GM20000 (cell line): Measurements from ENCODE around the gene TNIK.

Experiments used
- DNase-seq: peaks from one replicate; pipeline ENCODE4 v3.0.0; 2012; ENCODE audit warnings: low spot score
- TF ChIP-seq, protein P1 (sequence below): IDR thresholded peaks from 2 replicates; pipeline ENCODE4 v1.5.1; 2012; ENCODE audit warnings: mild to moderate bottlenecking, control low read depth; ENCODE audit errors: extremely low read depth, missing control alignments

Gene TNIK

DNA sequence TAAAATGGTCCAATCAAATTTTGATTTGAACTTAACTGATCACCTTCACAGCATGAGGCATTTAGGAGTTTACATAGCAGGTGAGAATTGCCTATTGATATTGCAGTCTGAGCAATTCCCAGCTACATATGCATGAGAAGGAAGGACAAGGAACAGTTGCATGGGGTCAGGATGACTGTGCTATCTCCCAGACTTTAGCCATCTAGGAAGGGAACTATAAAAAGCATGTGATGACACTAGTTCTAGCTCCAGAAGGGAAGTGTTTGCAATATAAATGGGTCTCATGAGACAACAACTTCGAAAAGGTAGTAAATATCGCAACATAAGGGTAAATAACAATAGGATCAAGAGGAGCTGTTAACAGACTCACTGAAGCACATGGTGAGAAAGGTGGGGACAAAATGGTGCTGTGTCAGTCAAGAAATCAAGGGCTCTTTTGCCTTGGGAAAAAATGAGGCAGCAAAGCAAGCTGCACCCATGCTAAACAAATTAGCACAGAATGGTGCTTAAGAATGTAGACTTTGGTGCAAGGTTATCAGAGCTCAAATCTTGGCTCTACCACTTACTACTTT is 343.3 kb downstream of the TNIK start:
- TF ChIP-seq, protein P1, sequence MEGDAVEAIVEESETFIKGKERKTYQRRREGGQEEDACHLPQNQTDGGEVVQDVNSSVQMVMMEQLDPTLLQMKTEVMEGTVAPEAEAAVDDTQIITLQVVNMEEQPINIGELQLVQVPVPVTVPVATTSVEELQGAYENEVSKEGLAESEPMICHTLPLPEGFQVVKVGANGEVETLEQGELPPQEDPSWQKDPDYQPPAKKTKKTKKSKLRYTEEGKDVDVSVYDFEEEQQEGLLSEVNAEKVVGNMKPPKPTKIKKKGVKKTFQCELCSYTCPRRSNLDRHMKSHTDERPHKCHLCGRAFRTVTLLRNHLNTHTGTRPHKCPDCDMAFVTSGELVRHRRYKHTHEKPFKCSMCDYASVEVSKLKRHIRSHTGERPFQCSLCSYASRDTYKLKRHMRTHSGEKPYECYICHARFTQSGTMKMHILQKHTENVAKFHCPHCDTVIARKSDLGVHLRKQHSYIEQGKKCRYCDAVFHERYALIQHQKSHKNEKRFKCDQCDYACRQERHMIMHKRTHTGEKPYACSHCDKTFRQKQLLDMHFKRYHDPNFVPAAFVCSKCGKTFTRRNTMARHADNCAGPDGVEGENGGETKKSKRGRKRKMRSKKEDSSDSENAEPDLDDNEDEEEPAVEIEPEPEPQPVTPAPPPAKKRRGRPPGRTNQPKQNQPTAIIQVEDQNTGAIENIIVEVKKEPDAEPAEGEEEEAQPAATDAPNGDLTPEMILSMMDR: no peak
- no peak for DNase-seq

DNA sequence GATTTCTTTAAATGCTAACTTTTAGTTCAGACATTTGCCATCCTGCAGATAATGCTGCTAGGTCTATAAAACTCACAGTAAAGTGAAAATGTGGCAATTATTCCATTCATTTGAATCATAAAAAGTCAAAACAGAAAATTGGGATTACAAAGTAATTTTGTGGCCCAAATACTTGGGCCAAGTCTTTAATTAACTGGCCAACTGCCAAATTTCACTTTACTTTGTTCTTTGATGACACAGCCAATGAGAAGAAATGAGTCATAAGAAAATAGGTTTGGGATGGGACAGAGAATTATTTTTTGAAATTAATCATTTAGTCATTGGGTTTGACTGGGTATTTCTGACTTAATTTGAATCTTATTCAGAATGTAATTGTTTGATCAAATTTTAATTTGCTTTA is 343.8 kb downstream of the TNIK start:
- TF ChIP-seq, protein P1: no peak
- DNase-seq: no peak

GRCh38 chr3:171115667-171116066 is 344.5 kb downstream of the TNIK start:
- DNase-seq: no peak
- TF ChIP-seq, protein P1: no peak

GRCh38 chr3:171113716-171114115 is 346.5 kb downstream of the TNIK start:
- TF ChIP-seq, protein P1: no peak
- no peak for DNase-seq

GRCh38 chr3:171110715-171111114 is 349.5 kb downstream of the TNIK start:
- DNase-seq: no peak
- TF ChIP-seq, protein P1: no peak

DNA sequence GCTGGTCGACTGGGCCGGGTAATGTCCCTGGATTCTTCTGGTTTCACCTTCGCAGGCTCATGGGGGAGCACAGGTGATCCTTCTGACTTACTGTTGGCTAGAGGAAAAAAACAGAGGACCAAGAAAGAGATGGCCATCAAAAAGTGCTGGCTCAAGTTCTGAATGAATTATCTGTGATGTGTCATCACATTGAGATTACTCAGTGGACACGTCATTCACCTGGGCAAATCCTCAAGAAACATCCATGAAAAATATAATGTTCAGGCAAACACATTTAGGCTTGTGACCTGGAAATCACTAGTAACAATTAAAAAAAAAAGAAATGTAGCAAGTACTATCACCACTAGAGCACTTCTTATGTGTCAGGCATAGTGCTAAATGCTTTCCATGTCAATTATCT is 352.1 kb downstream of the TNIK start:
- no peak for DNase-seq
- TF ChIP-seq, protein P1: no peak

DNA sequence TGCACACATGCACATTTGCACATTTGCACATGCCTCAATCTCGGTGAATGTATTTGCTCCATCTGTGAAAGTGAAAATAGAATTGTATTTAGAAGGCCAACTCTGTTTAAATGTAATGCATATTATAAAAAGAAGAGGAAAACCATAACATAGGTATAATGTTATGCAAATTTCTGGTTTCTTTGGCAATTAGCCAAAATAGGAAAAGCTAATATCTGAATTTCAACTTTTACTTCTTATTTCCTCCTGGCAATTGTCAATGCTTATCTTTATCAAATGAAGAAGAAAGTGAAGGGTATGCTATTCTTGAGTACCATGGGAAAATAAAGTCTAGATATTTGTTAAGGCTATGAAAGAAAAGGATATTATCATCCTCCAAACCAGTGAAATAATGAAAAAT is 357.0 kb downstream of the TNIK start:
- TF ChIP-seq, protein P1: no peak
- no peak for DNase-seq
